GOT3 (cell line): ENCODE measurements around the gene RAB11FIP5.
"Not testable (repeated sequence)": the region's sequence is repeated elsewhere in the genome, so short reads cannot be mapped to it uniquely, and the experiment has no call there.

Experiments
- DNase-seq: peaks from one replicate; lab custom pipeline; 2025; ENCODE audit warnings: mixed read lengths; lab: John Stamatoyannopoulos, UW

The RAB11FIP5 gene

DNA sequence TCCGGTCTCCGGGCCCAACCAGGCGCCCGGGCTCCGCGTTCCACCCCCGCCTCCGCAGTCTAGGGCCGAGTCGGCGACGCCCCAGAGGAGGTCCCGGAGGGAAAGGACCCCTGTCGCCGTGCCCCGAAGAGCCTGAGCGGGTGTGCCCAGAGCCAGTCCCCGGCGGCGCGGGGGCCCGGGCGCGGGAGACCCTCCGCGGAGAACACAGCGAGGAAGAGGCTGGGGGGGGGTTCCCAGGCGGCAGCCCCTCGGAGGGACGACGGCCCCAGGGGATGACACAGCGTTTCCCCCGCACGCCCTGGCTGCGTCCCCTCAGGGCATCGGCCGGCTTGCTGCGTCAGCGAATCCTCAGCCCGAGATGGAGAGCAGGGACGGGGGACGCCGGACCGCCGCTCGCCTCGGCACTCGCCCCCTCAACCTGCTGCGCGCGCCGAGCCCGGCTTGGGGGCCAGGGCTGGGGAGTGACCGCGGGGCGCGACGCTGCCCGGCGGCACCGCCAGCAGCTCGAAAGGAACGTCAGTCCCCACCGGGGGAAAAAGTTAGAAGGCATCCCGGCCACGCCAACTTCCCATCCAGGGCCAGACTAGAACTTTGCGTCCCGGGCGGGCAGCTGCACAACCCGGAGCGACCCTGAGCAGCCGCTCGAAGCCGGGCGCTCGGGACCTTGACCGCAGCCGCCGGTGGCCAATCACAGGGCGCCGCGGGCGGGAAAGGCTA lies 41.9 kb downstream of the RAB11FIP5 start:
- DNase-seq = peak; percentile 40

DNA sequence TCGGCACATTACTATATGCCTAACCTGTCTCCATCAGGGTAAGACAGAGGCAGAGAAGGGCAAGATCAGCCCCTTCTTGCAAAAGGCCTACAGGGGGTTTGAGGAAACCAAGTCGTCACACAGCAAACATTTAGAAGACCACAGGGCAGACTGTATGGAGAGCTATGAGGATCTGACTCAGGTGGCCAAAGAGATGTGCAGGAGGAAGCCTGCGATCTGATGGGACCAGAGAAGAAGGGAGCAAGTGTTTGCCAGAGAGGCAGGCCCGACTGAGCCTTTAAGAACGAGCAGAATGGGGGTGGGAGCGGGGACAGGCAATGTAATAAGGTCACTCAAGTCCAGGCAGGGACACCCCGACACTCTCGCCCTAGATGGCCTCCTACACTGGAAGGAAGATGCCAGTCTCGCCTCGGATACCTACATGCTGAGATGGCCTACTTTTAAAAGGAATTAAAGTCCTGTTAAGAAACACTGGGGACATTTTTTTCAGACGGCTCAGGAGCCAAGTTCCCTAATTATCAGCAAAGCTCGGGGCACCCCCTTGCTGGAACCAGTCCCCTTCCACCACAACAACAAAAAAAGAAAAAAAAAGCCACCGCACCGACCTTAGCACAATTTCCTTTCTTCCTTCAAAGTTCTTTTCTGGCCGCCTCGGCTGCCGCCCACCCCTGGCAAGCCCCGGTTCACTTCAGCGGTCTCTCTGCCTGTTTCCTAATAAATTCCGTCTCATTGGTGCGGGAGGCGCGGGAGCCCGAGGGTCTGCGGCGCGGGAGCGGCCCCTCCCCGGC lies 42.7 kb downstream of the RAB11FIP5 start:
- no peak for DNase-seq

DNA sequence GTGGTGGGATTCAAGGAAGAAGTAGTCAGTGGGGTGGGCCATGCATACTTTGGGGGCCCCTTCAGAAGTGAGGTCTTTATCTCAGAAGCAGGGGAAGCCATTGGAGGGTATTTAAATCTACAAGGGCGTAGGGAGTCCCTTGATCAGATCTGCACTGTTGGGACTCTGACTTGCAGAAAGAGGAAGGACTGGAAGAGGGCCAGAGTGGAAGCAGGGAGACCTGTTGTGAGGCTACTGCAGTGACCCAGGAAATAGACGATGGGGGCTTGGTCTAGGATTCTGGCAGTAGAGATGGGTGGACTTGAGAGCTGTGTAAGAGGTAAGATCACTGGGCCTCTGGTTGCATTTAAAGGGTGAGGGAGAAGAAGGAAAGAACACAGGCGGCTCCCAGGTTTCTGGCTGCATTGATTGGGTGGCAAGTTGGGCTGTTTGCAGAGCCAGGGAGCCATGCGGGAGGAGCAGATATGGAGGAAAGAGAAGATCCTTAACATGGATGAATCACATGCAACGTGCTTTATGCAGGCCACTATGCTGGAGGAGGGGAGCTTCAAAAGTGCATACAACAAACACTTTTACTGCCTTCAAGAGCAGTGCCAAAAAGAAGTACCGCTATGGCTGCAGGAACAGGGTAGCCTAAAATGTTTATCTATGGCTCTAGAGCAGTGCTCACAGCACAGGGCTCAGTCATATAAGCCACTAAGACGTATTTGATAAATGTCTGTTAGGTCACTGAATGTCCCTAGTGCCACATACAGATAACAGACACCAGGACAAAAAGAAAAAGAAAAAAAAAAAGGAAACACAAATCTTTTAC lies 43.5 kb downstream of the RAB11FIP5 start:
- no peak for DNase-seq

DNA sequence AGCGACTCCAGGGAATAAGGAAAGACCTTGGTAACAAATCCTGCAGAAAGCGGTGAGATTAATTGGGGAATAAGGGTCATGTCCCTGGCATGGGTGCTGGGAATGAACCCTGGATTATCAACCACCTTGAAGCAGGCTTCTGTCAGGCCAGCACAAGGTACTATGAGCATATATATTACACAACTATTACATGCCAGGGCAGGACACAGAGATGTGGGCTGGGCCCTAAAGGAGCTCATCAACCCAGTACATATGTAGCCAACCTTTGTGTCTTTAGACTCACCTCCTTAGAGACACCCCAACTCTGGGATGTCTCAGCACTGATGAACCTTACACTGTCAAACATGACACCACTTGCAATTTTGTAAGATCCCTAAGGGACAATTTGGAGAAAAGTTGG lies 44.6 kb downstream of the RAB11FIP5 start:
- DNase-seq = no peak

DNA sequence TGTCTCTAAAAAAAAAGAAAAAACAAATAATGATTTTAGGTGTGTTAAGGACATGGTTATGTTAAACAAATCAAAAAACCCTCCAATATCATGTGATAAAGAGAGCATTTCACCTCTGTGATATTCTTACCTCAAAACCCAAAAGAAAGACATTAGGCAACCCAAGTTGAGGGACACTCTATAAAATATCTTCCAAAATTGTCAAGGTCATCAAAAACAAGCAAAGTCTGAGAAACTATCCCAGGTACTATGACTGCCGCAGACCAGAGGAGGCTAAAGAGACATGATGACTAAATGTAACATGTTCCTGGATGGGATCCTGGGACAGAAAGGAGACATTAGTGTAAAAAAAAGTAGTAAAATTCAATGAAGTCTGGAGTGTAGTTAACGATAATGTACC lies 45.7 kb downstream of the RAB11FIP5 start:
- no peak for DNase-seq

DNA sequence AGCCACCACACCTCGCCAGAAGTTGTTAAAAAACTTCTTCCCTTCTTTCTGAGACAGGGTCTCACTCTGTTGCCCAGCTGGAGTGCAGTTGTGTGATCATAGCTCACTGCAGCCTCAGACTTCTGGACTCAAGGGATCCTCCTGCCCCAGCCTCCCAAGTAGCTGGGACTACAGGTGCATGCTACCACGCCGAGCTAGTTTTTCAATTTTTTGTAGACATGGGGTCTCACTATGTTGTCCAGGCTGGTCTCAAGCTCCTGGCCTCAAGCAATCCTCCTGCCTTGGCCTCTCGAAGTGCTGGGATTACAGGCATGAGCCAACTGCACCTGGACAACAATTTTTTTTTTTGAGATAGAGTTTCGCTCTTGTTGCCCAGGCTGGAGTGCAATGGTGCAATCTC lies 47.7 kb downstream of the RAB11FIP5 start:
- DNase-seq = not testable (repeated sequence)

DNA sequence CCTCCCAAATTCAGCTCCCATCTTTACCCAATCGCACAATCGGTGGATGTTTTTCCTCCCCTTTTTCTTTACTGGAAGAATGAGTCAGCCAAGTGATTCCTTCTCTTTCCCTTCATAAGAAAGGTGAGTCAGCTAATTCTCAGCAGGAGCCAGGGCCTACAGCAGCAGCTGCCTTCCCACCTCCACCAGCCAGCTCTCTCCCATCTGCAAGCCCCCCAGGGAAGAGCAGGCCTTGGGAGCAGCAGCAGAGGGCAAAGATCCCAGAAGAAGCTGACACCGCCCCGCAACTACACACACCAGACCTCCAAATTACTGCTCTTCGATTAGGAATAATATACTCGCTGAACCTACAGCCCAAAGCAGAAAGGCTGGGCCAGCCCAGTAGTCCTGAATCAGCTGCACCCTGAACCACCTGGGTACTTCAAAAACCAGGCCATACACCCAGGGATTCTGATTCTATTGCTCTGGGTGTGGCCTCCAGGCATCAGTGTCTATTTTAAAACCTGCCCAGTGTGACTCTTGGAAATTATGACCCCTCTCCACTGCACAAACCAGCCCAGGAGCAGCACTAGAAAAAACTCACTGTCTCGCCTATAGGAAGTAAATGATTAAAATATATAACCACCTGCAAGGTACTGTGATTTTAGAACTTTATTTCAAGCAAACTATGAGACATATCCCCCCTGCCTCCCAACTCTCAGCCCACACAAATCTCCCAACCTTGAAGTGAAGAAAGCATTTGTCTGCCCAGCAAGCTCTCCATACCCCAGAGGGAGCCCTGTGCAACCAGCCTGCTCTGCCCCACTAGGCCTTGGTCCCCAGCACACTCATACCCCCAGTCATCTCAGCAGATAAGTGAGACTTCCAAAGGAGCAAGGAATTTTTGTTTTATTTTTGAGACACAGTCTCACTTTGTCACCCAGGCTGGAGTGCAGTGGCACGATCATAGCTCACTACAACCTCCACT lies 48.6 kb downstream of the RAB11FIP5 start:
- no peak for DNase-seq

DNA sequence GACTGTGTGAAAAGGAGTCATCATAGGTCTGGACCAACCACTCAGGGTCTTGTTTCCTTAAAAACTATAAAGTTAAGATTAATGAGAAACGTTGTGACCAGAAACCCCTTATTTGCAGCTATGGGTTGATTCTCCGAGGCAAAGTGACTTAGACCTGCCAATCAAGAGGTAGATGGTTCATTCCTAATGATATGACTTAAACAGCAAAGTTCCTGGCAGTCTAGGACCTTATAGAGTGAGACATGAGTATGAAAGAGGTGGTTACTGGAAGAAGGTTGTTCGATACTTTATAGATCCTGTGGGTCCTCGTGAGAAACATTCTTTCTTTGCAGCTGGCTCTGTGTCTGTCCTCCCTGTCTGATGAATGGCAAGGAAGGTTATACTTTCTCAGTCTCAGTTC lies 49.3 kb downstream of the RAB11FIP5 start:
- no peak for DNase-seq

DNA sequence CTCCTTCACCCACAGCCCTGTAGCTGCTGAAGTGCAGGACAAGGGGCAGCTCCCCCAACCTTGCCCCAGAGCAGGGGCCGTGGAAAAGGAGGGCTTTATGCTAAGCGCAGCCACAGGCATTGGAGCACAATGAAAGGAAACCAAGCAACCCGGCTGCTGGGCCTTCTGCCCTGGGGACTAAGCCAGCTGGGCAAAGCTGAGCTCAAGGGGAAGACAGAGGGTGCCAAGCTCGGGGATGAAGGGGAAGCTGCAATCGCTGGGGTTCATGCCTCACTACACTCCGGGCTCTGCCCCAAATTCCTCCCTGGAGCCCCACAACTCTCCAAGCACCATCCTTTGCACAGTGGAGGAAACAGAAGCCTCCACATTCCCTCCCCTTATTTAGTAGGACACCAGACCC lies 53.6 kb downstream of the RAB11FIP5 start:
- no peak for DNase-seq

DNA sequence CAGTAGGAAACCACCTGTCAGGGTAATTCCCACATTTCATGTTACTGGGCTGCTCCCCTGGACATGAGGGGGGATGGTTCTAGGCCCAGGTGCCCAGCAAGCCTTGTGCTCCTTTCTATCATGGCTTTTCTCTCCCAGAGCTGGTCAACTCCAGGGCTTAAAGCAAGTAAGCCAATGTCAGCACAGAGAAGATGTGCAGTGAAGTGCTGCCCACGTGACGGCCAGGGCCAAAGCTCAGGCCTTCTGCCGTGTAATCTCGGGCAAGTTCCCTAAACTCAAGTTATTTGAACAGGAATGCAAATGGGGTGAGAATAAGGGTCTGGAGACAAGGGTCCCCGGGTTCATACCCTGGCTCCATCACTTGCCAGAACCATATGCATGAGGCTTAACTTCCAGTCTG lies 57.8 kb downstream of the RAB11FIP5 start:
- DNase-seq = no peak

DNA sequence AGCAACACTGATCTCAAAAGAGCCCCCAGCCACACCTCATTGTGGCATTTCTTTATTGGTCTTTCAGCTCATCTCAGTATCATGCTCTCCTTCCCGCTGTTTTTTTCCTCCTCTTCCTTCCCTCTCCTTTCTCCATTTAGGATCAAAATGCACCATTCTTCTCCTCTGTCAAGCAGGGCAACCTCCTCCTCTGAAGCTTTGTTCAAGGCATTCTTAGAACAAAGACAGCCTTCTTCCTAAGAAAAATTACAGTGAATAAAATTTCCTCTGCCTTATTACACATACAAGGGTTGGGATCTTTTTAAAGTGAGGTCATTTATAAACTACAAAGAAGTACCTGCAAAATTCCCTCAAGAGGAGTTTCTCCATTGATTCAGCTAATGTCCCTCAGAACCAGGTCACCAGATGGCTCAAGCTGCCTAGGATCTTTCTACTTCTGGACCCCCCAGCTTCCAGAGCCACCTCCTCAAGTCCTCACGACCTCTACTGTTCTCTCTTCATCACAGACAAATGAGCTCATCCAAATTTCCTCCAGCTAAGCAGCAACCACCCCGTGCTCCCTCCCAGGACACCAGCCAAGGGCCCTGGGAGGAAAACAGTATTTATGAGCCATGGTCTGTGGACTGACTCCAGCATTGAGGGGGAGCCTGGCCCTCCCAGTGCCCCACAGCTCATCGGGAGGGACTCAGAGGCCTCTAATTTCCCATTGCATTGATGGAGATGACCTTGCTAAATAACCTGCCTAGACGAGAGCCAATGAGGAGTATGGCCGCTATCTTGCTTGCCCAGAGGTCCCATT lies 59.2 kb downstream of the RAB11FIP5 start:
- DNase-seq = no peak

DNA sequence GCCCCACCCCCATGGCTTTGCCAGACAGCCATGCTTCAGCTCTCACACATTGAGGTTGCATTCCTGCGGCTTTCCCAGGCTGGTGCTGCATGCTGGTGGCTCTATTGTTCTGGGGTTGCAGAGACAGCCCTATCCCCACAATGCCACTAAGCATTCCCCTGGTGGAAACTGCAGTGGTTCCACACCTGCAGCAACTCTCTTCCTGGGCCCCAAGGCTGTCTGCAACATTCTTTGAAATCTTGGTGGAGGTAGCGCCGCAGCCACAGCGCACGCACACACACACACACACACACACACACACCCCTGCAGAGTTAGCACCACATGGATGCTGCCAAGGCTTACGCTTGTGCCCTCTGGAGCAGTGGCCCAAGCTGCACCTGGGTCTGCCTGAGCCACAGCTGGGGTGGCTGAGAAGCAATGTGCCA lies 62.6 kb downstream of the RAB11FIP5 start:
- no peak for DNase-seq

DNA sequence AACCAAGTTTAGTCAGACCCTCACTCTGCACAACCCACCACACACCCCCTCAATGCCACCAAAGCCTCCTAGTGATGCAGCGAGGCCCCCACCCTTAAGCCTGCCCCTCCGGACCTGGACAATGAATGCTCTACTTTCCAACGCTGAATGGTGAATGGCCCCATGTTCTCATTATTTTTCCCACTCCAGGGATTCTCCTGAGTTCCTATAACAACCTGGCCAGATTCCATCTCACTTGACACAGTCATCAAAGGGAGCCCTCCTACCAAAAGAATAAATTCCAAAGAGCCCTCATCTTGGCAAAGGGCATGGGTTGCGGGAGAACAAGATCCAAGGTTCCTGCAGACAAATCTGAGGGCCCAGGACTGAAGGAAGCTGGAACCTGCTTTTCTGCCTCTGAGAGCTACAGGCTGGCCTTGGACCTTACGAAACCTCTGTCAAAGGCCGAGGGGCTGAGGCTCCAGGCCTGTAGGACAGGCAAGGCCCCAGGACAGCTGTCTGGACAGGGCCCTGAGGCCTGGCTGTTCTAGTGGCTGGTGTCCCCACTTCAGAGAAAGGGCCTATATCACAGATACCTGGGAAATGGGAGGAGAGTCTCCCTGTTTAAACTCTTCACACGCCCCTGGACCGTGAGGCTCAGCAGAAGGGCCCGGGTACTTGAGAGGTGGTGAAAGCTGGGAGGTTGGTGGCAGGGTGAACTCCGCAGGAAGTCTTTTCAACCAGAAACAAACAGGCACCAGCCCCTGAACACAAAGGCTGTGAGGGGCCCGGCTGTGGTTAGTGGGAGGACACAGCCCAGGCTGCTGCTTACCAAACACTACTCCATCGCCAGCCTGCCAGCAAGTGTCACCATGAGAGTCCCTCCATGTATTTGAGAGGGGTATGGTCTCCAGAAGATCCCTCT lies 68.6 kb downstream of the RAB11FIP5 start:
- DNase-seq = no peak

DNA sequence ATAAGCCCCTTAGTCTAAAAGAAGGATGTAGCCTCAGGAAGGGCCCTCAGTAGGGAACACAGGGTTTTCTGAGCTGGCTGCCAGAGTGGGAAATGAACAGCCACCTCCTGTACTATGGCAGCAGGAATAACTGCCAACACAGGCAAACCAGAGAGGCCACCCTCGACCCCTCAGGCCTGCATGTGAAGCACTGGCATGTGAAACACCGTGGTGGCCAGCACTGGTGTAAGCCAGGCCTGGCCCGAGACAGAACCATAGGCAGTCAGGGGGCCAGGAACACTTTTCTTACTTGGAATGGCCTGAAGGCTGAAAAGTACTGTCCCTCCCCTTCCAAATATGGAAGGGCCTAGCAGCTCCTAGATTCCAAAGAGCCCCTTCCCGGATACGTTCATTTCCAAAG lies 69.5 kb downstream of the RAB11FIP5 start:
- no peak for DNase-seq

DNA sequence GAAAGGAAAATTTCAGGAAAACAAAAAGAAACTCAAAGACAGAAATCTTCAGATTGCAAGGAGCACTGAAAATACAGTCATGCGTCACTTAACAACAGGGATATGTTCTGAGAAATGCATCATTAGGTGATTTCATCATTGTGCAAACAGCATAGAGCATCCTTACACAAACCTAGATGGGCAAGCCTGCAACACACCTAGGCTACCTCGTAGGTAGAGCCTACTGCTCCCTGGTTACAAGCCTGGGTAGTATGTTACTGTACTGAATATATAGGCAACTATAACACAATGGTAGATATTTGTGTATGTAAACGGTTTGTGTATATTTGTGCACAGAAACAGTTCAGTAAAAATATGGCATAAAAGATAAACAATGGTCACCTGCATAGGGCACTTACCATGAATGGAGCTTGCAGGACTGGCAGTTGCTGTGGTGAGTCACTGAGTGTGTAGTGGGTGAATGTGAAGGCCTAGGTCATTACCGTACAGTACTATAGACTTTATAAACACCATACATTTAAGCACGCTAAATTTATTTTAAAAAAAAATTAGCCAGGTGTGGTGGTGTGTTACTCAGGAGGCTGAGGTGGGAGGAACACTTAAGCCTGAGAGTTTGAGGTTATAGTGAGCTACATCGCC lies 74.7 kb downstream of the RAB11FIP5 start:
- DNase-seq = no peak

DNA sequence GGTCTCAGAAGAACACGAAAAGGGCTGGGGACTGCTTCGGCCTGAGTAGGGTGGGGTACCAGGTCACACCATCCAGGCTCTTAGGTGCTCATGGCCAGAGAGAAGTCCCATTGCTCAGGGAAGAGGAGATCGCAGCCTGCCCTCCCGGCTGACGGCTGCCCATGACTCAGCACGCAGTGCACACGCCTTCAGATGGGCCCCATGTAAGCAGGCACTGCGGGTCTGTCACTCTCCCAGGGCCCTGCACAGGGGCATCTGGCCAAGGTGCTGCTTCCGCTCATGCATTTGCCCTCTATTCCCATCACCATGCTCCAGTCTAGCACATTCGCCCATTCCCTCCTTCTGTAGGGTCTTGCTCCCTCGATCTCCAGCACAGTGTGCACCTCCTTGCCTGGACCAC lies 76.0 kb downstream of the RAB11FIP5 start:
- DNase-seq = no peak

DNA sequence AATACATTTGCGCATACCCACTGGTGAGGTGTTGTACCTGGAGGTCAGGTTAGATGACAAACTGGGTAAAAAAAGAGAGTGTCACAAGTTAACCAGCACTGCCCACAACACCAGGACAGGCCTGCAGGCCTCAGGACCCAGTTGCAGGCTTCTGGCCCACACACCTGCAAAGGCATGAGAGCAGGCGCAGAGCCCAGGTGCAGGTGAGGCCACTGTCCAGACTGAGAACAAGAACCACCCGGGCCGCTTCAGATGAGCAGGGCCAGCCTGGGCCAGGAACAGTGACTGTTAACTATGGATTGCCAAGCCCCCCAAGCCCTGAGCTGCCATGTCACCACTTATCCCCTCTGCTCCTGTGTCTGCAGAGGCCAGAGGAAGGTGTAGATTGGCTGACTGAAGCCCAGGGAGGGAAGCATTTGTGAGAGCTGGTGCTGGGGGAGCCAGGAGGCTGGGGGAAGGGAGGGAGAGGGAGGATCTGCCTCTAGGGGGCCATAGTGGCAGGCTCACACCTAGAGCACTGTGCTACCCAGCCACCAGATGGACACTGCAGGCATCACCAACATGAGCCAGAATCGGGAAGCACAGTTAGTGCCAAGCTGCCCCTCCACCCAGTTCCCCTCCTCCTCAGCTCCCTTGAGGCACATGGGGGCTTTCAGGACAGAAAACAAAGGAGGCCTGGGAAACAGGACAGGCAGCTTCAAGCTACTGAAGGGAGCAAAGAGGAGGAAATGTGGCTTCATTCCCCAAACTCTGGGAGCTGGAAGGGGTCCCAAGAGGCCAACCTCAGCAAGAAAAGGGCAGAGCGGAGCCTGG lies 76.6 kb downstream of the RAB11FIP5 start:
- DNase-seq = no peak

DNA sequence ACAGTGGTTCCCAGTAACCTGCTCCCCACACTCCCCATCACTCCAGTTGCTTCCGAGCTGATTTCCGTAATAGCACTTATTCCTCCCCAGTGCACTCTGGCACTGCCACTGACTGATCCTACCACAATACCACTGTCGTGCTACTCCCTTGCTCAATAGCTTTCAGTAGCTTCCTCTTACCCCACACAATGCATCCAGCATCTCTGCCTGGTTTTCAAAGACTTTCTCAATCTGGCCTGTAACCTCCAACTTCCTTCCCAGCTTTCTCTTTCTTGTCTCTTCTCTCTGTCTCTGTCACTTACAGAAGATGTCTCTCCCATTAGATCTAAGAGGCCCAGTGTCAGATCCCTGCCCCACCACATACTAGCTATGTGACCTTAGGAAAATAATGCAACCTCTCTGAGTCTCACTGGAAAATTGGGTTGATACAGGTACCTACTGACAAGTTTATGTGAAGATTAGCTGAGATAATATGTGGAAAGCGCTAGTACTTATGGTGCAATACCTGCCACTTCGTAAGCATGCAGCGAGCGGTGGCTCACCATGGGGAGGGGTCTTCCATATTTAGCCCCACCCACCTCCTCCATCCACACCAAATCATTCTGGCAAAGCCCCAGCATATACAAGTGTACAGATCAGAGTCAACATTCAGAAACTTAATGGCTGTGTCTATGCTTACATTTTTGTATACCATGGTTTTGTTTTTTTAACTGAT lies 77.9 kb downstream of the RAB11FIP5 start:
- DNase-seq = no peak
